Measurements from ENCODE around the gene TSPAN9.
A peak's percentile ranks its signal among the peaks of the same experiment; 100 is the strongest.

Gene TSPAN9

GRCh38 chr12:3199551-3200031 lies 122.4 kb downstream of the TSPAN9 start:
- no peak for TF ChIP-seq CTCF (IDR thresholded peaks at IDR 0.05; ENCODE audit: borderline replicate concordance, insufficient read depth, low read depth, low read length)
- H3K4me3 ChIP-seq (ENCODE audit: low read depth, low read length) = no peak overlapping the region

DNA sequence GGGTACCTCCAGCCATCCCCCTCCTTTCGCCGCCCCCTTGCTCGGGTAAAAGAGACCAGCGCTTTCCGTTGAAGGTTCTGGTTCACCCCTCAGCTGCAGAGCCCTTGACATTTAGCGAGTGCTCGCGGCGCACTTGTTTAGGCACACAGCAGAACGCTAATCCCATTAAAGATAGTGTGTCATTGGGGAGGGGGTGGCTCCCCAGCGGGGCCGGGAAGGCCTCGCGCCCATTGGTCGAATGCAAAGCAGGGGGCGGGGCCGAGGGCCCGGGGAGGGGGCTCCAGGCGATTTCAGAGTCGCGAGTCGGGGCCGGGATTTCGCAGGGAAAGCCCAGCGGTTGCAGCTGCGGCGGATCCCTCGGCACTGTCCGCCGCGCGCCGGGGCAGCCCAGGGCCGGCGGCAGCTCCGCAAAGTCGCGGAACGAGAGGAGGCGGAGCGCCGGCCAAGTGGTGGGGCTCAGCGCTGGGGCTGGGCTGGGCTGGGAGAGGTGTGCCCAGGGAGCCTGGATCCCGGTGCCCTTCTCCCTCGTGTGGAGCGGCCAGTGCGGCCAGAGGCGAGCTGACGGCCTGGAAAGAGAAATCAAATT lies 122.9 kb downstream of the TSPAN9 start:
- no peak for TF ChIP-seq CTCF (IDR thresholded peaks at IDR 0.05; ENCODE audit: borderline replicate concordance, insufficient read depth, low read depth, low read length)

GRCh38 chr12:3200814-3201233 lies 123.6 kb downstream of the TSPAN9 start:
- no peak for TF ChIP-seq CTCF (IDR thresholded peaks at IDR 0.05; ENCODE audit: borderline replicate concordance, insufficient read depth, low read depth, low read length)
- H3K4me3 ChIP-seq (ENCODE audit: low read depth, low read length) = no peak overlapping the region

More for the DNA sequence above, 122.9 kb downstream of the TSPAN9 start:
- H3K4me3 ChIP-seq (ENCODE audit: low read depth, low read length) = no peak overlapping the region

DNA sequence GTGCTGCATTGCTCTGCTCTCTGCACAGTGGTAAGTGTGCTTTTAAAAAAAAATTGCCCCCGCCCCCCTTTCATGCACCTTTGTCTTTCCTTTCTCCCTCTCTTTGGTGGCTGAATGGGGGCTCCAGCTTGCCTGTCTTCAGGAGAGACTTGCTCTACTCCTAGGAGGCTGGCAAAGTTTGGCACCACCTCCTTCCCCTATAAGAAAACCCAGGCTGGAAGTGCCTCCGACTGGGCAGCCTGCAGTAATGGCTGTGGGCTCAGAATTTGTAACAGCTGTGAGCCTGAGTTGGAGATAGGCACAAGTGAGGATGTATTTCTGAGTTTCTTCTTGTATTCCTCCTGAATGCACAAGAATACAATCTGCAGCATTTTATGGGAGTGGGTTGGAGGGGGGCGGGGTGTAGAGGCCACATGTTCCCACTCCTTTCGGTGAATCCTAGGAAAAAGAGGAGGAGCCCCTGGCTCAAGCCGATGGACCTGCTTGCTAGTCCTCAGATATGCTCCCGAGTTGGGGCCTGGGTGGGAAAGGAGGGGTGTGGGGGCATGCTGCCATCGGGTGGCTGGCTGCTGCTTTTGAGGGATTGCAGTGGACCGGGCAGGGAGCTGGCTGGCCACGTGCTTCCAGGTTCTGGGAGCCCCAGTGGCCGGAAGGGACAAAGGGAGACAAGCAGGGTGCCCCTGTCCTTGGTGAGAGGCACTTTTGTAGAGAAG lies 124.3 kb downstream of the TSPAN9 start:
- TF ChIP-seq CTCF (IDR thresholded peaks at IDR 0.05; ENCODE audit: borderline replicate concordance, insufficient read depth, low read depth, low read length) = no peak
- no peak overlapping the region for H3K4me3 ChIP-seq (ENCODE audit: low read depth, low read length)

DNA sequence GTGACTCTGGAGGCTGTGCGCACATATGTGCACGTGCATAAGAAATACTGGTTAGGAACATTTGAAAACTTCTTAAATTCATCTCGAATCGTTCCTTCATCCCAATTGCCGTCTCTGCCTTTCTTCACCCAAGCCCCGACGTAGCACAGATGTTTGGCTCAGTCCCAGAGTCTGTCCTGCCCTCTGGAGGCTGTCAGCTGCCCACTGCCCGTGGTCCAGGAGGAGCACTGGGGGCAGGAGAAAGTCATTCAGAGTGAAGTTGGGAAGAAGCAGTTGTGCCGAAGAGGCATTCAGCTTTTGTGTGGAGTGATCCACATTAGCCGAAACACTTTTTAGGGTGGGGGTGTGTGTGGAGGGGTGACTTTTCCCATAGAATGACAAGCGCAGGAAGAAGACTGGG lies 124.9 kb downstream of the TSPAN9 start:
- no peak overlapping the region for H3K4me3 ChIP-seq (ENCODE audit: low read depth, low read length)

GRCh38 chr12:3202734-3203446 lies 125.7 kb downstream of the TSPAN9 start:
- TF ChIP-seq CTCF (IDR thresholded peaks at IDR 0.05; ENCODE audit: borderline replicate concordance, insufficient read depth, low read depth, low read length) = peak; percentile 94
- H3K4me3 ChIP-seq (ENCODE audit: low read depth, low read length) = no peak overlapping the region

More for the DNA sequence above, 124.9 kb downstream of the TSPAN9 start:
- TF ChIP-seq CTCF (IDR thresholded peaks at IDR 0.05; ENCODE audit: borderline replicate concordance, insufficient read depth, low read depth, low read length) = no peak
